Measurements from ENCODE around the gene RHOV.
A peak's percentile ranks its signal among the peaks of the same experiment; 100 is the strongest.

Gene RHOV

DNA sequence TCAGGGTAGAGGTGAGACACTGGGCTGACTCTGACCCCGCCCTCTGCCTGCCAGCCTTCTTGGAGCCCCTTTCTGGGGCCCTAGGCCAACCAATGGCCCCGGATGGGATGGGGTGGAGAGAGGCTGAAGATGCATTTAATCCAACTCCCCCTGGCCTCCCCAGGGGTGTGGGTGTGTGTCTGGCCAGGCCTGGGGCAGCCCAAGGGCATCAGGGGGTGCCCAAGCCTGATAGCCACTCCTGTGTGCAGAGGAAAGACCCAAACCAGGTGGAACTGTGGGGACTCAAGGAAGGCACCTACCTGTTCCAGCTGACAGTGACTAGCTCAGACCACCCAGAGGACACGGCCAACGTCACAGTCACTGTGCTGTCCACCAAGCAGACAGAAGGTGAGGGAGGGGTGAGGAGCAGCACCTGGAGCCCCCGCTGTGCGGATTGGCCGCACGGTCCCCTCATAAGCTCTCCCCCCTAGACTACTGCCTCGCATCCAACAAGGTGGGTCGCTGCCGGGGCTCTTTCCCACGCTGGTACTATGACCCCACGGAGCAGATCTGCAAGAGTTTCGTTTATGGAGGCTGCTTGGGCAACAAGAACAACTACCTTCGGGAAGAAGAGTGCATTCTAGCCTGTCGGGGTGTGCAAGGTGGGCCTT lies 20.7 kb downstream of the RHOV start:
- TF ChIP-seq, protein P1, sequence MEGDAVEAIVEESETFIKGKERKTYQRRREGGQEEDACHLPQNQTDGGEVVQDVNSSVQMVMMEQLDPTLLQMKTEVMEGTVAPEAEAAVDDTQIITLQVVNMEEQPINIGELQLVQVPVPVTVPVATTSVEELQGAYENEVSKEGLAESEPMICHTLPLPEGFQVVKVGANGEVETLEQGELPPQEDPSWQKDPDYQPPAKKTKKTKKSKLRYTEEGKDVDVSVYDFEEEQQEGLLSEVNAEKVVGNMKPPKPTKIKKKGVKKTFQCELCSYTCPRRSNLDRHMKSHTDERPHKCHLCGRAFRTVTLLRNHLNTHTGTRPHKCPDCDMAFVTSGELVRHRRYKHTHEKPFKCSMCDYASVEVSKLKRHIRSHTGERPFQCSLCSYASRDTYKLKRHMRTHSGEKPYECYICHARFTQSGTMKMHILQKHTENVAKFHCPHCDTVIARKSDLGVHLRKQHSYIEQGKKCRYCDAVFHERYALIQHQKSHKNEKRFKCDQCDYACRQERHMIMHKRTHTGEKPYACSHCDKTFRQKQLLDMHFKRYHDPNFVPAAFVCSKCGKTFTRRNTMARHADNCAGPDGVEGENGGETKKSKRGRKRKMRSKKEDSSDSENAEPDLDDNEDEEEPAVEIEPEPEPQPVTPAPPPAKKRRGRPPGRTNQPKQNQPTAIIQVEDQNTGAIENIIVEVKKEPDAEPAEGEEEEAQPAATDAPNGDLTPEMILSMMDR (IDR thresholded peaks at IDR 0.05; ENCODE audit: low read length, missing control alignments): no peak
- no peak for DNase-seq (ENCODE audit: low read depth)
- no peak overlapping the region for H3K4me3 ChIP-seq (replicated peaks; ENCODE audit: low read depth, low read length)

DNA sequence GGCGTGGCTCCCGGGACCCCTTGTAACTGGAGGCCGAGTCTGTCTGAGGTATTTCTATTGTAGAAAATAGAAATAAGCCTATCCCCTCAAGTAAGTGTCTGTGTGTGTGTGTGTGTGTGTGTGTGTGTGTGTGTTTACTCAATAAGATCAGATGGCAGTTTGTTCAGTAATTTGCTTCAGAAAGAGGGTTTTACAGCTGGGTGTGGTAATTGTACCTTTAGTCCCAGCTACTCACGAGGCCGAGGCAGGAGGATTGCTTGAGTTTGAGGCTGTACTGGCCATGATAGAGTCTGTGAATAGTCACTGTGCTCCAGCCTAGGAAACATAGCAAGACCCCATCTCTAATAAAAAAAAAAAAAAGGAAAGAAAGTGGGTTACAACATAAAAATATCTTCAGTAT lies 21.5 kb downstream of the RHOV start:
- no peak for DNase-seq (ENCODE audit: low read depth)
- TF ChIP-seq, protein P1 (IDR thresholded peaks at IDR 0.05; ENCODE audit: low read length, missing control alignments): no peak

DNA sequence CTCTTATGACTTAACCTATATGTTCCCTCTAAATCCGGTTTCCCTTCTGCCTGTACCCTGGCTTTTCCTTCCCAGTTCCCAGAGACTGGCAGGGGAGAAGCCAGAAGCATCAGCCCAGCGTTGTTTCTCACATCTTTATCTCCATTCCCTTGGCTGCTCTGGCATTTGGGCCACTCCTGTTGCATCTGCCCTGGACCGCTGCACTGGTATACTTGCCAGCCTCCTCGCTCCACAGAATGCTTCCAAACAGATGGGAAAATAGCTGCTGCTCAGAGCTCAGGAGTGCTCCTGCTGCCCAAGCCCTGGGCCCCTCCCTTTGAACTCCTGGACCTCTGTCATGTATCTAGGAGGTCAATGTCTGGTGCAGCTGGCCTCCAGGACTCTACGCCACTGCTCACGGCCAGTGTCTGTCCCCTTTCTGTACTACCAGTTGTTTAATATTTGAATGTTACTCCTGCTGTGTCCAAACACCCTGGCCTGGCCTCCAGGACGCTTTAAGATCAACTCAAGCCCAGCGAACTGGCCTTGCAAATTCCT lies 23.4 kb downstream of the RHOV start:
- TF ChIP-seq, protein P1 (IDR thresholded peaks at IDR 0.05; ENCODE audit: low read length, missing control alignments): no peak
- H3K4me3 ChIP-seq (replicated peaks; ENCODE audit: low read depth, low read length): no peak overlapping the region
- no peak for DNase-seq (ENCODE audit: low read depth)

More for the DNA sequence above, 21.5 kb downstream of the RHOV start:
- H3K4me3 ChIP-seq (replicated peaks; ENCODE audit: low read depth, low read length): no peak overlapping the region

DNA sequence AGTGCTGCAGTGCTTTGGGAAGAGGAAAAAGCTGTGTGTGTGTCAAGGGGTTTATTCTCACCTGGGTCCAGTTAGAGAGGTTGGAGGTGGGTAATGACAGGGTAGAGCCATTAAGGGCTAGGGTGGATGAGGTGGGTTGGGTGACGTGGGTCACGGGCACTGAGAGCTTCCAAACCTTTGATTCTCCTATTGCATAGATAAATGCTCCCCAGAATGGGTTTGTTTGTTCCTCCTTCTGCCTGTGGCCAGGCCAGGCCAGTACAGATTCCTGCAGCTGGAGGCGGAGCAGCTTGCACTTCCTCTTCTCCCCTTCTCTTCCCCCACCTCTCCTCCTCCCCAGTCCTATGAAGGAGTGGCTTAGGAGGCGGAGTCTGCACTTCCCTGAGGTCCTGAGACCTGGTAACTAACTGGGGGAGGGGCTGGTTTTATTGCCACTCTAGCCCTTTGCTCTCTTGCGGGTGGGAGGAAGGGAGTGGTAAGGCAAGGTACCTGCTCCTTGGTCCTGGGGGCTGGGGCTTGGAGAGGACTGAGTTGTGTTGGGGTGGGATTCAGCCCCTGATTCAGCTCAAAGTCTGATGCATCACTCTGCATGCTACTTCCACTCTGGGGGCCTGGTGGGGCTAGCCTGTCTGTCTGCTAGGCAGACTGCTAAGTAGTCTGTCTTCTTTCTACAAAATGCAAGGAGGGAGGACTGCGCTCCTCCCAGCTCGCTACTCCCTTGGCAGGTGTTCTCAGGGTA lies 26.6 kb downstream of the RHOV start:
- DNase-seq (ENCODE audit: low read depth): peak; percentile 56
- H3K4me3 ChIP-seq (replicated peaks; ENCODE audit: low read depth, low read length): no peak overlapping the region
- TF ChIP-seq, protein P1 (IDR thresholded peaks at IDR 0.05; ENCODE audit: low read length, missing control alignments): no peak

DNA sequence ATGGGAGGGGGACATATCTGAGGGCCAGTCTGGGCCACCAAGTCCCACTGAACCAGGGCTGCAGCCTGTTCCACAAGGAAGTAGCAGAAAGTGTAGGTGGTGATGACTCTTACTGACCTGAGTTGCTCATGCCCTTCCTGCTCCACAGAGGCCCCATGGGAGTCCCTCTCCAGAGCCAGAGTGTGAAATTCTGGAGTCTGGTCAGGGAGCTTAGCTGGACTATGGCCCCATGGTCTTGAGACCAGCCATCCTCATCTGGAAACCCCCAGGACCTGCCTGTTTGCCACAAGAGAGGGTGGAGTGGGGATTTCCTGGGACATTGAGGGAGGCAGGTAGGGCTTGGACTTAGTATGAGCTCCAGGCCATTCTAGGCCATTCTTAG lies 27.2 kb downstream of the RHOV start:
- H3K4me3 ChIP-seq (replicated peaks; ENCODE audit: low read depth, low read length): no peak overlapping the region
- TF ChIP-seq, protein P1 (IDR thresholded peaks at IDR 0.05; ENCODE audit: low read length, missing control alignments): no peak
- no peak for DNase-seq (ENCODE audit: low read depth)

DNA sequence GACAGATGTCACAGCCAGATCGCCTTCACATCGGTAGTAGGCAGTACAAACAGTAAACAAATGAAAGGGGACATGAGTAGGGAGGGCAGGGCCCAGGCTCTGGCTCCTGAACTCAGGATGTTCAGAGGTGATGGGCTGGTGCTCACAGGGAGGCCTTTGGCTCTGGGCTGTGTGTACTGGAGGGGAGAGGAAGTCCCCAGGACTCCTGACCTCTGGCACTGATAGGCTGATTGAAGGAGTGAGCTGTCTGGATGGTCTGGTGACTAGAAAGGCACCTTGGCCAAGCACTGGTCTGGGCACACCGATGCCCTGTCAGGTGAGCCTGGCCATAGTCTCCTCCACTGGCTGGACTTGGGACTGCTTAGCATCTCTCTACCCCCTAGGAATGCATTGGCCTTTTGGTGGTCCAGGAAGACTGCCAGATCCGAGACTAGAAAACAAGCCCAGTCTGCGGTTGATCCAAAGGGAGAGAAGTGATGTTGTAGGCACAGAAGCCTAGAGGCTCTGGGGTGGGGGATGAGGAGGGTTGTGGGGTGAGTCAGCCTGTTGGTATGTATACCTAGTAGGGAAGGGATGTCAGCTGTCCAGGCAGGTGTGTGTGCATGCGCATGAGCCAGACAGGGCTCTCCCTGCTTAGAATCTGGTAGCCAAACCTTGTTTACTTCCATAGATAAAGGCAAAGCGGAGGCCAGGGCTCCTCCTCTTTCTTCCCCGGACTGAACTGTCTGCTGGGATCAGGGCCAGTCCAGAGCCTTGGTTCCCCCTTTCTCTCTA lies 28.3 kb downstream of the RHOV start:
- no peak overlapping the region for H3K4me3 ChIP-seq (replicated peaks; ENCODE audit: low read depth, low read length)
- DNase-seq (ENCODE audit: low read depth): no peak
- TF ChIP-seq, protein P1 (IDR thresholded peaks at IDR 0.05; ENCODE audit: low read length, missing control alignments): no peak
